GM06990 (cell line): ENCODE measurements around the gene CSTF3.

Experiments
- DNase-seq: peaks from one replicate; pipeline ENCODE4 v3.0.0-alpha.2; 2011; ENCODE audit not compliant: insufficient read length; ENCODE audit errors: extremely low read depth
- H3K27me3 ChIP-seq: replicated peaks from 2 replicates; pipeline ENCODE4 v1.6.0; 2011; ENCODE audit warnings: low read length; ENCODE audit not compliant: control insufficient read depth, insufficient read depth
- H3K36me3 ChIP-seq: 2 replicates; pipeline ENCODE4 v1.5.1; 2011; ENCODE audit warnings: low read length; ENCODE audit not compliant: control insufficient read depth, insufficient read depth
- H3K4me3 ChIP-seq: replicated peaks from 2 replicates; pipeline ENCODE4 v1.5.1; 2011; ENCODE audit warnings: low read depth, mild to moderate bottlenecking, control low read depth, low read length
- TF ChIP-seq, protein P1 (sequence below): IDR thresholded peaks from 2 replicates; pipeline ENCODE4 v1.5.1; 2011; ENCODE audit warnings: low read length, control low read depth, mild to moderate bottlenecking, inconsistent platforms; ENCODE audit not compliant: insufficient read depth, poor library complexity, severe bottlenecking

Gene CSTF3

DNA sequence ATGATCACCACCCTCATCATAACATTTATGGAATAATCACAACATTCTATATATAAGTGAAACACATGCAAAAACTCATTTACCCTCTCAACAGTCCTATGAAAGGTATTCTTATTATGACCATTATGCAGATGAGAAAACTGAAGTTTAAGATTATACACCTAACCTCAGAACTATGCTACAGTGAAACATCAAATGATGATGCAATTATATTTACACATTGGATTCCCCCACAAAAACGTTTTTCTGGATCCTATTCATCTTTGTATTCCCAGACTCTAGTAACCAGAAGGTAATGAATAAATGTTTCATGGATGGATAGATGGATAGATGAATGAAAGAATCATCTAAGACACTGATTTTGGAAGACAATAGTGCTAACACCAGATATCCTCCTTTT lies 67.1 kb downstream of the CSTF3 start:
- Histone ChIP-seq H3K27me3 (no peaks in the 10 kb centered on the region), H3K4me3 (no peak overlapping the region), H3K36me3 (peaks cover 3% of the 10 kb centered on the region)
- DNase-seq: no peak
- TF ChIP-seq, protein P1, sequence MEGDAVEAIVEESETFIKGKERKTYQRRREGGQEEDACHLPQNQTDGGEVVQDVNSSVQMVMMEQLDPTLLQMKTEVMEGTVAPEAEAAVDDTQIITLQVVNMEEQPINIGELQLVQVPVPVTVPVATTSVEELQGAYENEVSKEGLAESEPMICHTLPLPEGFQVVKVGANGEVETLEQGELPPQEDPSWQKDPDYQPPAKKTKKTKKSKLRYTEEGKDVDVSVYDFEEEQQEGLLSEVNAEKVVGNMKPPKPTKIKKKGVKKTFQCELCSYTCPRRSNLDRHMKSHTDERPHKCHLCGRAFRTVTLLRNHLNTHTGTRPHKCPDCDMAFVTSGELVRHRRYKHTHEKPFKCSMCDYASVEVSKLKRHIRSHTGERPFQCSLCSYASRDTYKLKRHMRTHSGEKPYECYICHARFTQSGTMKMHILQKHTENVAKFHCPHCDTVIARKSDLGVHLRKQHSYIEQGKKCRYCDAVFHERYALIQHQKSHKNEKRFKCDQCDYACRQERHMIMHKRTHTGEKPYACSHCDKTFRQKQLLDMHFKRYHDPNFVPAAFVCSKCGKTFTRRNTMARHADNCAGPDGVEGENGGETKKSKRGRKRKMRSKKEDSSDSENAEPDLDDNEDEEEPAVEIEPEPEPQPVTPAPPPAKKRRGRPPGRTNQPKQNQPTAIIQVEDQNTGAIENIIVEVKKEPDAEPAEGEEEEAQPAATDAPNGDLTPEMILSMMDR: no peak

DNA sequence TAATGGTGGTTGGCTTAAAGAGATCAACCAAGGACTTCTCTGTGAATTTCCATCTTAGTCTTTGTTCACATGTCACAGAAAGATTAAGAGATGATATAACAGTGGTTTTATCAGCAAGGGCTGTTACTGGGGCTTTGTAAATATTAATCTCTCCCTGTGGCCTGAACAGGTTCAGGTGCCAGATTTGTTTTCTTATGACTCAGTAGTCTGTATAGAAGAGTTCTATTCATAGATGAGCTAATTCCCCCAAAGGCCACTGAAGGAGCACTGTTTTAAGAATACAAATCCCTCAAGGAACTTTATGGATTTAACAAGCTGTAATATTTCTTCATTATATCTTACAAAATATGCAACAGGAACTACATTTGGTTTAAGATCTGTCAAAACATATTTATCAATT lies 71.5 kb downstream of the CSTF3 start:
- TF ChIP-seq, protein P1: no peak
- H3K27me3 ChIP-seq: no peaks in the 10 kb centered on the region
- no peak overlapping the region for H3K4me3 ChIP-seq
- peaks cover 2% of the 10 kb centered on the region for H3K36me3 ChIP-seq
- no peak for DNase-seq

DNA sequence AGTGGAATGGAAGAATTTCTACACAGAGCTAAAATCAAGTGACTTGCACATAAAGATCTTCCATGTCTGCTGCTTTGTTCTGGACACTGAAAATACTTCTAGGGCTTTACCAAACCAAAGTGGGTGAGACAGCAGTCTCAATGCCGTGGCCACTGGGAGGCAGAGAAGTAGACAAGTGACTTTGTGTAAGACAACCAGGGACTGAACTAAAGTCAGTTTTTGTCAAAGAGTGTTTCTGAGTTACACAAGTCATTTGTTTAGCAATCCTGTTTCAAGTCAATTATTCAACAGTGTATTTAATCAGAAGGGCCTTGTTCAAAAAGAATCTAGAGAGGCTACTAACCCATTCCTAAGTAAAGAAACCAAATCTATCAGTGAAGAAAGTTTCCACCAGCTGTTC lies 75.3 kb downstream of the CSTF3 start:
- H3K27me3 ChIP-seq: no peaks in the 10 kb centered on the region
- DNase-seq: no peak
- TF ChIP-seq, protein P1: no peak
- no peak overlapping the region for H3K4me3 ChIP-seq
- peaks cover 5% of the 10 kb centered on the region for H3K36me3 ChIP-seq

DNA sequence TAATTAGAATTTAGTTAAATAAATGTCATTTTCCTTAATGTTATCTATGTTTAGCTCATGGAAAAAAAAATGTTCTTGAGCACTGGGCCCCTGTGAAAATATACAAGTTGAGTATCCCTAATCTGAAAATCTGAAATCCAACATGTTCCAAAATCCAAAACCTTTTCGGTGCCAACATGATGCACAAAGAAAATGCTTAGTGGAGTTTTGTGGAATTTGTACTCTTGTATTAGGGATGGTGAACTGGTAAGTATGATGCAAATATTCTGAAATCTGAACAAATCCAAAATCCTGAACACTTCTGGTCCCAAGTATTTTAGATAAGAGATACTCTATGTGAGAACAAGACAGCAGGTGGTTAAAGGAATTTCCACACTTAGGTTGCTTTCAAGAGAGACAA lies 77.4 kb downstream of the CSTF3 start:
- H3K36me3 ChIP-seq: peaks cover 6% of the 10 kb centered on the region
- no peaks in the 10 kb centered on the region for H3K27me3 ChIP-seq
- DNase-seq: no peak
- no peak overlapping the region for H3K4me3 ChIP-seq
- TF ChIP-seq, protein P1: no peak

DNA sequence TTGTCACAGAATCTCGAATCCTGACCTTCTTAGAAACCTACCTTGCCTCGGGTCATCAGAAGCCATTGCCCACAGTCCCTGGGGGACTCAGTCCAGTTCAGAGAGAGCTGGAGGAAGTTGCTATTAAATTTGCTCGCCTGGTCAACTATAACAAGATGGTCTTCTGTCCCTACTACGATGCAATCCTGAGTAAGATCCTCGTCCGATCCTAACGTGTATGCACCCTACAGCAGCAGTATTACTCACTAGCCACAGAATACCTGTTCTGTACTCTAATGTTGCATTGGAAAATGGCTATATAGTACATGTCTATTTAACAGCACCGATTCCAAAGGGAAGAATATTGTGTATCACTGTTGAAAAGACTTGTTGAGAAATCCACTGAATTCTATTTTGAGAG lies 88.8 kb downstream of the CSTF3 start:
- Histone ChIP-seq H3K27me3 (no peaks in the 10 kb centered on the region), H3K4me3 (no peak overlapping the region), H3K36me3 (peaks cover 16% of the 10 kb centered on the region)
- TF ChIP-seq, protein P1: no peak
- no peak for DNase-seq

DNA sequence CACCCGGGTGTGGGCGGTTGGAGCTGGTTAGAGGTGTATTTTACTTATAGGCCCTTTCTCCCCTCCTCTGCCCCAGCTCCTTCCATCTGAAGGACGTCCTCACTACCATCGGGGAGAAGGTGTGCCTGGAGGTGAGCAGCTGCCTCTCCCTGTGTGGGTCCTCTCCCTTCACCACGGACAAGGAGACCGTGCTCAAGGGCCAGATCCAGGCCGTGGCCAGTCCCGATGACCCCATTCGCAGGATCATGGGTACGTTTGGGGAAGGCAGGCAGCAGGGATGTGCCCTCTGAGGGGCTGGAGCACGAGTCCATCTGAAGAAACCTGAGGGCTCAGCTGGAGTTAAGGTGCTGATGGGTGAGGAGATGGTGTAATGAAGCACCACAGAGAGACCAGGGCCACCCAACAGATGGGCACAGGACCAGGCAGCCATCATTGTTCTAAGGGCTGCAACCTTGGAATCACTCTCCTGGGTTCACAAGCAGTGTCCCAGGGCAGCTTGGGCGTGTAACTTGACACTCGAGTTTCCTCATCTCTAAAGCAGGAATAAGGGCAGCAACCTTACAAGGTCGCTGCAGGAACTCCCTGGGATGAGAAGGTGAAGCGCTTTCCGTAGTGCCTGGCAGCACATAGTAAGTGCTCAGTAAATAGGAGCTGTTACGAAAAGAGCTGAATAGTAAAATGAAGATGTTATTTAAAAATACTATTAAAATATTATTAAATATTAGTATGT lies 92.5 kb downstream of the CSTF3 start:
- no peak for DNase-seq
- peaks cover 22% of the 10 kb centered on the region for H3K36me3 ChIP-seq

More for the DNA sequence above, 92.5 kb downstream of the CSTF3 start:
- Histone ChIP-seq H3K27me3 (no peaks in the 10 kb centered on the region), H3K4me3 (no peak overlapping the region)
- TF ChIP-seq, protein P1: no peak
